ENCODE measurements around the gene SFXN3. TPM values are rescaled to one million over a fixed set of nuclear protein-coding genes. Genes with fewer than 3 reads are reported as not detected.

Gene SFXN3
- total RNA-seq, 1 experiment from 2014 or later = 35.2 TPM

DNA sequence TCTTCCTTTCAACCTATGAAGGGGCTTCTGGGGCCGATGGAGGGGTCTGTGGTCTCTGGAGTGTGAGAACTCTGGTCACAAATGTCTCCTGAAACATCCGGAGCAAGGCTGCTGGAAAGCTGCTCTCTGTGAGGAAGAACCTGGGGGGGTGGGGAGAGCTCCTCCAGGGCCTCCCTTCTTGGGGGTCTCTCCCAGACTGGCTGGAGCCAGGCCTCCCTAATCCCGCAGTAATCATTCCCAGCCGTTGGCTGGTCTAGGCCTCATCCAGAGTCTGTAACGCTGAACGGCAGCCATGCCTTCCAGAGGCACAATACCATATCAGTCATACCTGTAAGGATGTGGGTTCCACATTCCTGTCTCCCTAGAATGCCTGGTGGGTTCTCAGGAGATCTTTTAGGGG lies 35.9 kb upstream of the SFXN3 start:
- DNase-seq = no peak
- Histone ChIP-seq H4K20me1 (ENCODE audit: insufficient read depth) (no peaks in the 10 kb centered on the region), H2AFZ (no peak overlapping the region), H3K4me3 (no peak overlapping the region), H3K27me3 (ENCODE audit: insufficient read depth, low read depth) (no peaks in the 10 kb centered on the region), H3K4me2 (no peak overlapping the region), H3K79me2 (ENCODE audit: low read depth) (0 out of 2 replicates have a peak, but pooled peaks cover 6% of the 10 kb centered on the region), H3K9me3 (ENCODE audit: insufficient read depth, low read depth) (no peaks in the 10 kb centered on the region), H3F3A (ENCODE audit: insufficient read depth, low read depth) (peaks cover 20% of the 10 kb centered on the region; the same call in 1 of the 2 replicates), H3K36me3 (ENCODE audit: low read depth) (no peaks in the 10 kb centered on the region), H3K9me2 (ENCODE audit: insufficient read depth) (no peaks in the 10 kb centered on the region), H3K27ac (no peak overlapping the region), H3K4me1 (replicated peaks; ENCODE audit: insufficient read depth) (peaks cover 11% of the 10 kb centered on the region)
- intact Hi-C loops (cut with micrococcal nuclease; ENCODE audit: unreplicated experiment) = no loop called here
- CTCF ChIA-PET = no interaction called here
- POLR2A ChIA-PET (ENCODE audit: unreplicated experiment) = no interaction called here
- no TSS peak for BruUV-seq (replicated peaks)
- TF ChIP-seq, protein P1, sequence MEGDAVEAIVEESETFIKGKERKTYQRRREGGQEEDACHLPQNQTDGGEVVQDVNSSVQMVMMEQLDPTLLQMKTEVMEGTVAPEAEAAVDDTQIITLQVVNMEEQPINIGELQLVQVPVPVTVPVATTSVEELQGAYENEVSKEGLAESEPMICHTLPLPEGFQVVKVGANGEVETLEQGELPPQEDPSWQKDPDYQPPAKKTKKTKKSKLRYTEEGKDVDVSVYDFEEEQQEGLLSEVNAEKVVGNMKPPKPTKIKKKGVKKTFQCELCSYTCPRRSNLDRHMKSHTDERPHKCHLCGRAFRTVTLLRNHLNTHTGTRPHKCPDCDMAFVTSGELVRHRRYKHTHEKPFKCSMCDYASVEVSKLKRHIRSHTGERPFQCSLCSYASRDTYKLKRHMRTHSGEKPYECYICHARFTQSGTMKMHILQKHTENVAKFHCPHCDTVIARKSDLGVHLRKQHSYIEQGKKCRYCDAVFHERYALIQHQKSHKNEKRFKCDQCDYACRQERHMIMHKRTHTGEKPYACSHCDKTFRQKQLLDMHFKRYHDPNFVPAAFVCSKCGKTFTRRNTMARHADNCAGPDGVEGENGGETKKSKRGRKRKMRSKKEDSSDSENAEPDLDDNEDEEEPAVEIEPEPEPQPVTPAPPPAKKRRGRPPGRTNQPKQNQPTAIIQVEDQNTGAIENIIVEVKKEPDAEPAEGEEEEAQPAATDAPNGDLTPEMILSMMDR (conservative IDR thresholded peaks at IDR 0.05) = no peak
- no peak for TF ChIP-seq EZH2 (IDR thresholded peaks at IDR 0.05; ENCODE audit: low read depth)

DNA sequence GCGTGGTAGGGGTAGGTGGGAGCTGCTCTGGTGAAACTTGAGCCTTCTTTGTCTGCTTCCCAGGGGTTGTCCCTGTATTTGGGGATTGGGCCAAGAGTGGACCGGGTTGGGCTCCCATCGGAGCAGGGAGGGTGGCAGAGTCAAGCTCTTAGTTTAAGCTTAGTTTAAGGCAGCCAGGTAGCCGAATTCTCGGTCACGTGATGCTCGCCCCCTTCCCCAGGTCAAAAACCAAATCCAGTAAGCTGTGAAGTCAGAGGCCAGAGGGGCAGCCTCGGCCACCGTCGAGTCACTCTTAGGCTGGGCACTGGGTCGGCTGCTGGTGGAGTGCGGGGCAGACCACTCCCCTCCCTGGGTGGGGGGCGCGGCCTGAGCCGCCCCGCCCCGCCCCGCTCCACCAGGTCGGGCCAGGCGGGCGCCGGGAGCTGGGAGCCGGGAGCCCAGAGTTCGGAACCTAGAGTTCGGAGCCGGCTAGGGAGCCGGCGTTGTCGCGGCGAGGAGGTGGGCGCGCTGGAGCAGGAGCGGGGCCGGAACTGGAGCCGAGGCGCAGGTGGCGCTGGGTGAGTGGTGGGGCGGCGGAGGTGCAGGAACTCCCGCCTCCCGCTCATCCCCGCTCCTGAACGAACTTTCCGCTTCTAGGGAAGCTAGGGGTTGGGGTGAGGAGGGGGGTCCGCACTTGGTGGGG lies 34.2 kb upstream of the SFXN3 start:
- H3K4me2 ChIP-seq = peak overlapping the region; percentile 93
- no peak for TF ChIP-seq EZH2 (IDR thresholded peaks at IDR 0.05; ENCODE audit: low read depth)
- TF ChIP-seq, protein P1 (conservative IDR thresholded peaks at IDR 0.05) = no peak
- no TSS peak for BruUV-seq (replicated peaks)
- no peaks in the 10 kb centered on the region for H3K9me2 ChIP-seq (ENCODE audit: insufficient read depth)
- H3K4me1 ChIP-seq (replicated peaks; ENCODE audit: insufficient read depth) = peaks cover 11% of the 10 kb centered on the region
- H3K9me3 ChIP-seq (ENCODE audit: insufficient read depth, low read depth) = no peaks in the 10 kb centered on the region
- peak overlapping the region; percentile 96 for H2AFZ ChIP-seq
- H3K79me2 ChIP-seq (ENCODE audit: low read depth) = 0 out of 2 replicates have a peak, but pooled peaks cover 5% of the 10 kb centered on the region
- no peaks in the 10 kb centered on the region; the same call in 1 of the 2 replicates for H4K20me1 ChIP-seq (ENCODE audit: insufficient read depth)
- POLR2A ChIA-PET (ENCODE audit: unreplicated experiment) = interaction anchor here (0.6 kb wide), 1 partner anchor 34 kb away, joined by 3 read pairs; the partner anchor contains the start of genes PDZD7 and SFXN3
- no peaks in the 10 kb centered on the region for H3K36me3 ChIP-seq (ENCODE audit: low read depth)
- CTCF ChIA-PET = interaction anchor here (0.7 to 1.1 kb wide), 2 partner anchors 10 to 12 kb away, joined by 3 to 4 read pairs; no protein-coding TSS in a partner anchor
- intact Hi-C loops (cut with micrococcal nuclease; ENCODE audit: unreplicated experiment) = loop anchor here (2.0 kb wide), 1 partner anchor 66 kb away; no protein-coding TSS in a partner anchor
- no peaks in the 10 kb centered on the region for H3K27me3 ChIP-seq (ENCODE audit: insufficient read depth, low read depth)
- peak overlapping the region; percentile 76 for H3K4me3 ChIP-seq
- H3K27ac ChIP-seq = no peak overlapping the region
- DNase-seq = peak in 1 of 2 experiments; percentile 53
- H3F3A ChIP-seq (ENCODE audit: insufficient read depth, low read depth) = peaks cover 17% of the 10 kb centered on the region; the same call in 1 of the 2 replicates

DNA sequence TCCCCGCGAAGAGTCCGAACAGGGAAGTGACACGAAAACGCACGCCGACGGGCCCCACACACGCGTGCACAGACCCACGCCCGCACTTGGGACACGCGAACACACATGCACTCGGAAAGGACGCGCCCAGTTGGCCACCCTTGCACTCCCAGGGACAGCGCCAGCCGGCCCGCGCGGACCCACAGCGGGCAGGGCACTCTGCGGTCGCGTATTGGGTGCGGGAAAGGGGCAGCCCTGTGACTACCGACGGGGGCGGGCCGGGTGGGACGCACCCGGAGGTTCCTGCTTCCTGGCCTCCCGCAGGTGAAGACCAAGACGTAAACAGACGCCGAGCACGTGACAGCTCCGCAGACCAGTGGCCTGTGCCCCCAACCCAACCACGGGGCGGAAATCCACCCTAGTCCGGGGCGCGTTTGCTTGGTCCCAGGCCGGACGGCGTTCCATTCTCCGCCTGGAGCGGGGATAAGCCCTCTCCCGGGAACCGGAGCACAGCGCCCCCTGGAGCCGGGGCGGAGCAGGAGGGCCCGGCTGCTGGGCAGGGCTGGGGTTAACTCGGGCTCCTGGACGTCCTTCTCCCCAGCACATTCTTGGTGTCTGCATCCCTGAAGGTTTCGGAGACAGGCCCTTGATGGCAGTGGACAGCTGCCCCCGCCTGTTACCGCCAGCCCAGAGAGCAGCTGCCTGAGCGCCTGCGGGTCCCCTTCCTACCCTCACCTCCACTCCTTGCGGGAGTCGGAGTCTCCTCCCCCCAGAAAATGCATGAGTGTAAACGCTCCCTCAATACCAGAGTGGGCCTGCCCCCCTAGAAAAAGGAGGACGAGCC lies 33.5 kb upstream of the SFXN3 start:
- ChIA-PET CTCF (interaction anchor here (0.6 to 1.5 kb wide), 5 partner anchors 13 to 620 kb away, joined by 4 to 13 read pairs (median 6); no protein-coding TSS in a partner anchor), POLR2A (ENCODE audit: unreplicated experiment) (interaction anchor here (0.6 to 1.0 kb wide), 2 partner anchors 14 to 33 kb away, joined by 3 to 9 read pairs; partner anchors contain the start of genes PDZD7 and SFXN3)
- Histone ChIP-seq H3K9me3 (ENCODE audit: insufficient read depth, low read depth) (no peaks in the 10 kb centered on the region), H3F3A (ENCODE audit: insufficient read depth, low read depth) (peaks cover 17% of the 10 kb centered on the region; the same call in 1 of the 2 replicates), H3K4me3 (peak overlapping the region; percentile 76), H3K79me2 (ENCODE audit: low read depth) (0 out of 2 replicates have a peak, but pooled peaks cover 5% of the 10 kb centered on the region), H3K4me1 (replicated peaks; ENCODE audit: insufficient read depth) (peaks cover 11% of the 10 kb centered on the region), H3K9me2 (ENCODE audit: insufficient read depth) (no peaks in the 10 kb centered on the region), H3K4me2 (peak overlapping the region; percentile 93), H3K27me3 (ENCODE audit: insufficient read depth, low read depth) (no peaks in the 10 kb centered on the region), H3K36me3 (ENCODE audit: low read depth) (no peaks in the 10 kb centered on the region), H2AFZ (peak overlapping the region; percentile 96), H4K20me1 (ENCODE audit: insufficient read depth) (no peaks in the 10 kb centered on the region; the same call in 1 of the 2 replicates), H3K27ac (0 out of 2 replicates have a peak overlapping the region, but pooled peaks have one; percentile 0)
- no TSS peak for BruUV-seq (replicated peaks)
- TF ChIP-seq, protein P1 (conservative IDR thresholded peaks at IDR 0.05) = peak; percentile 84
- TF ChIP-seq EZH2 (IDR thresholded peaks at IDR 0.05; ENCODE audit: low read depth) = no peak
- intact Hi-C loops (cut with micrococcal nuclease; ENCODE audit: unreplicated experiment) = loop anchor here (2.0 kb wide), 1 partner anchor 65 kb away; no protein-coding TSS in a partner anchor
- peak; percentile 55 to 80 for DNase-seq

Data from PC-9 (cell line).